Endothelial cell of umbilical vein (primary cell): ENCODE results near the gene SH3BGRL3.
"Not testable (repeated sequence)": the region's sequence is repeated elsewhere in the genome, so short reads cannot be mapped to it uniquely, and the experiment has no call there.

Experiments used
- MAX ChIP-seq: IDR thresholded peaks from 2 replicates; pipeline ENCODE4 v1.6.1; 2011; ENCODE audit not compliant: insufficient read depth, insufficient read length
- MYC ChIP-seq: IDR thresholded peaks from one replicate; pipeline ENCODE4 v1.6.1; 2011; ENCODE audit warnings: mild to moderate bottlenecking, low read depth, low read length
- TF ChIP-seq, protein P1 (sequence below), 2 donors: IDR thresholded peaks; 1 replicate in 1 of 2; 2 replicates in 1 of 2; pipeline ENCODE4 v1.5.1; 2011; ENCODE audit warnings: low read length in 2 of 2, mild to moderate bottlenecking in 2 of 2, moderate library complexity in 2 of 2, control low read depth in 1 of 2, inconsistent platforms in 1 of 2, low read depth in 1 of 2; ENCODE audit not compliant: insufficient read depth in 1 of 2; ENCODE audit errors: extremely low read depth in 1 of 2

DNA sequence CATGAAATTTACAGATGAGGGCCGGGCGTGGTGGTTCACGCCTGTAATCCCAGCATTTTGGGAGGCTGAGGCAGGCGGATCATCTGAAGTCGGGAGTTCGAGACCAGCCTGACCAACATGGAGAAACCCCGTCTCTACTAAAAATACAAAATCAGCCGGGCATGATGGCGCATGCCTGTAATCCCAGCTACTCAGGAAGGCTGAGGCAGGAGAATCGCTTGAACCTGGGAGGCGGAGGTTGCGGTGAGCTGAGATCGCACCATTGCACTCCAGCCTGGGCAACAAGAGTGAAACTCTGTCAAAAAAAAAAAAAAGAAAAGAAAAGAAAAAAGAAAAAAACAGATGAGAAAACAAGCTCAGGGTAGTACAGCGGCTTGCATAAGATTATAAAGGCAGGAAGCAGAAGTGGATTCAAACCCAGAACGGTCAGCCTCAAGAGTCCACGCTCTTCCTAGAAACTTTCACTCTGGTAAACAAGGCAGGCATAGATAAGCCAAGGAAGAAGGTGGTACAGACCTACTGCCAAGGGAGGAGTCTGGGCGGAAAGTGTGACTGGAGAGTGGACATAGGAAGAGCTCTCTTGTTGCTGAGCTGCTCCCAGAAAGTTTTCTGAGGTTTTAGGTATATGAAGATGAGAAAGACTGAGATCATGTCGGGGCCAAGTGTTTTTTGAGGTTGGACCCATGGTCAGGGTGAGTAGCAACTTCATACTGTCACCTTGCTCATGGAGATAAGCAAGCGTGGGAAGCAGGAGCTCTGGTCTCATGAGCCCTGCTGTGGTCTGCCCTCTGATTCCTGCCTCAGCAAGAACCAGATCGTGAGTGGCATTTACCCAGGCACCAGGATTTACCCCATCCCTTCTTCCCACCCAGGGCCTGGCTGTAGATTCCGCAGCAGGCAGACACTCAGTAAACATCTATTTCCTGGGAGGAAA is 28.3 kb downstream of the SH3BGRL3 start:
- TF ChIP-seq, protein P1, sequence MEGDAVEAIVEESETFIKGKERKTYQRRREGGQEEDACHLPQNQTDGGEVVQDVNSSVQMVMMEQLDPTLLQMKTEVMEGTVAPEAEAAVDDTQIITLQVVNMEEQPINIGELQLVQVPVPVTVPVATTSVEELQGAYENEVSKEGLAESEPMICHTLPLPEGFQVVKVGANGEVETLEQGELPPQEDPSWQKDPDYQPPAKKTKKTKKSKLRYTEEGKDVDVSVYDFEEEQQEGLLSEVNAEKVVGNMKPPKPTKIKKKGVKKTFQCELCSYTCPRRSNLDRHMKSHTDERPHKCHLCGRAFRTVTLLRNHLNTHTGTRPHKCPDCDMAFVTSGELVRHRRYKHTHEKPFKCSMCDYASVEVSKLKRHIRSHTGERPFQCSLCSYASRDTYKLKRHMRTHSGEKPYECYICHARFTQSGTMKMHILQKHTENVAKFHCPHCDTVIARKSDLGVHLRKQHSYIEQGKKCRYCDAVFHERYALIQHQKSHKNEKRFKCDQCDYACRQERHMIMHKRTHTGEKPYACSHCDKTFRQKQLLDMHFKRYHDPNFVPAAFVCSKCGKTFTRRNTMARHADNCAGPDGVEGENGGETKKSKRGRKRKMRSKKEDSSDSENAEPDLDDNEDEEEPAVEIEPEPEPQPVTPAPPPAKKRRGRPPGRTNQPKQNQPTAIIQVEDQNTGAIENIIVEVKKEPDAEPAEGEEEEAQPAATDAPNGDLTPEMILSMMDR (IDR thresholded peaks at IDR 0.05; ENCODE audit: extremely low read depth in 1 of 2, insufficient read depth in 1 of 2, low read depth in 1 of 2, low read length in 2 of 2) = not testable (repeated sequence)
- not testable (repeated sequence) for TF ChIP-seq MYC, MAX
